Bone marrow (tissue), 2 donors: ENCODE results near the gene LOX.

ENCODE experiments used
- DNase-seq, 2 donors: peaks; one replicate each; lab custom pipeline; 2025; lab: John Stamatoyannopoulos, UW

The LOX gene, protein sequence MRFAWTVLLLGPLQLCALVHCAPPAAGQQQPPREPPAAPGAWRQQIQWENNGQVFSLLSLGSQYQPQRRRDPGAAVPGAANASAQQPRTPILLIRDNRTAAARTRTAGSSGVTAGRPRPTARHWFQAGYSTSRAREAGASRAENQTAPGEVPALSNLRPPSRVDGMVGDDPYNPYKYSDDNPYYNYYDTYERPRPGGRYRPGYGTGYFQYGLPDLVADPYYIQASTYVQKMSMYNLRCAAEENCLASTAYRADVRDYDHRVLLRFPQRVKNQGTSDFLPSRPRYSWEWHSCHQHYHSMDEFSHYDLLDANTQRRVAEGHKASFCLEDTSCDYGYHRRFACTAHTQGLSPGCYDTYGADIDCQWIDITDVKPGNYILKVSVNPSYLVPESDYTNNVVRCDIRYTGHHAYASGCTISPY

DNA sequence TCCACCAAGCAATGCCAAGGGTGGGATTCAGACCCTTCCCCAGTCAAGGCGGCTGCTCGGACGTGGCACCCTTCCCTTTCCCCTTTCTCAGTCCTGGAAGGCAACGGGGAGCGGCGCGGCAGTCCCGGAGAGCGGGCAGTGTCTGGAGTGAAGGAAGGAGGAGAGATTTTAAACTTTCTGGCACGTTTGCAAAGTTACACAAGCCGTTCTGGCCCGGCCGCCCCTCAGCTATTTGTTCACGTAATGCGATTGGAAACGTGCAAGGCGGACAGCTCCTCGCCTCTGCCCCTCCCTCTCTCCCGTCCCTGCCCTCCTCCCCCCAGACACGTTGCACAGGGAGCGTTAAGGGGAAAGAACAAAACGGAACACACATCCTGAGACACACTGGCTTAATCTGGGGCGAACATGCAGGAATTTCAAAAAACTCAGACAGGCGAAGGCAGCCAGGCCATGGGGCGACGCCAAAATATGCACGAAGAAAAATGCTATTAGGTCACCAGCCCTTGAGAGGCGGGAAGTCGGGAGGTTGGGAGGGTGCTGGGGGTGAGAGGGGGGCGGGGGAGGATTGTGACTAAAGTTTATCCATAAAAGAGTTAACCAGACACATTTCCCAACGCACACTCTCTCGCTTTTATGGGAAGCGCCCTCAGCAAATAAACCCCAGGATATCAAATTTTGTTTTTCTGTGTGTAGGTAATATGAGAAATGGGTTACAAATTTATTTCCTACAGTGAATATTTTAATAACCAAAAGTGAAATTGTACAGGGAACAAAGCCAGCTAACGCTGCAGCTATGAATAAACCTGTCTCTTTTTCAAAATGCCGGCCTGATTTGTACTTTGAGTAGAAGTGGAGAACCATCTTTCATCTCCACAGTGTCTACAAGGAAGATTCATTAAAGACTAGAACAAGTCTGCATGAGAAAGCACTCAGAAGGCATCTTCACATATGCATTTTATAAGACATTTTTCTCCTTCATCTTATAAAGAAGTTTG lies at the start of gene LOX:
Gene LOX (minus strand): TSS at position 144 of the 995 bp plus-strand sequence. CDS start 274 bp downstream, outside the sequence.
- no peak for DNase-seq

DNA sequence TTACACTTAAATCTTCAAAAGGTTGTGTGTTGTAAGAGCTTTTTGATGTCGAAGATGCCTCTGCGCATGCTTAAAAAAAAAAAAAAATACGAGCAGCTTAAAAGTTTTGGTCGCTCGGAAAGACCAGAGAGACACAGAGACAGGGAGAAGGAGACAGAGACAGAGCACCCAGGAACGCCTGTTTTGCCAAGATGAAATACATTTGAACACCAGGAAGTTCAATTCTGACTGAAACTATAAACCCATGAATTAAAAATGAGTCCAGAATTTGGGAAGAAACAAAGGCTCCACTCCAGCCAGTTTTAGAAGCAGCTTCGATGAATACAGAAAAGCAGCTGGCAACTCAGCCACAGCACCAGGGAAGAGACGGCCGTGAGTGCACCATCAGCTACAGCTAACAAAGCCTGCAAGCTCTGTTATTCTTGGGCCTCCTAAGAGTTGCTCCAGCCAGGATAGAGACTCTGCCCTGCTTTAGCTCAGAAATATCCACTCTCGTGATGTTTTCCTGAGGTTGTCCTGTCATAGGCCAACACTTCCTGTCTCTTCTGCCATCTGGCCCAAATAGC lies 48.8 kb upstream of the LOX start:
- no peak for DNase-seq

DNA sequence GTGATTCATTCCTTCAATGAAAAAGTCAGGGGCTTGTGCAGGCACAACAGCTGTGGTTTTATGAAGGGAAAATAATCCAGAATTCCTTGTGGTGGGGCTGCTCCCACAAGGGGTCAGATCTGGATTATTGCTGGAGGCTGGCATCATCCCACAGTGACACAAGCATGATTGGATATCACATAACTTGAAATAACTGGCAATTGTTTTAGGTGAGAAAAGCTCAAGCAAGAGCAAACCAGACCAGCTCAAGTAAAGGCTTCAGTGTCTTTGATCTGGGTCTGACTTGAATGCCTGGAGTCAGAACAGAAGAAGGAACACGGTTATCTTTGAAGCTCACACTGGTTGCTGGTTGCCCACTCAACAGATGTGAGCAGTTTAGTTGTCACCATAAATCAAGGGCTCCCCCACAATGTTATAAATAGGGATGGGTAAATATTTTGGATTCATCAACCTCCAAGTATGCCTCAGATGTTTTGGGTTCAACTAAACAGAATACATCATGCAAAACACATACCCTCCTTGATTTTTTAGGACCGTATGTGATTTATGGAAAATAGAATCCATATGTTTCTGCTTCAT lies 48.2 kb upstream of the LOX start:
- no peak for DNase-seq

DNA sequence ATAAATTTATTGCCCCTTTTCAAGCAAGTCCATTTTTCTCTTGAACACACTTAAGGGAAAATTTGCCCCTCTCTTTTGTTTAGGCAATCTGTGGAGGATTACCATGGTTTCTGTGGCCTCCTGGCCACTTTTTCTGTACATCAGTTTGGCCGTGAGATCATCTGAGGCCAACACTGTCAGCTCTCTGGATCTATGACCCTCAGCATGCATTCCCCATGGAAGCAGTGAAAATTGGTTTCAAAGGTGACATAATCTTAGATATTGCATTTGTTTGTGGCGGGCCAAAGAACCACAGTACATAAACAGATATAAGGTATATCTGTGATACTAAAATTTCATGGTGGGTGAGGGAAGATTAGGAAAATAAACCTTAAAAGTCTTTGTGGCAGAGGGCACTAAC lies 46.7 kb upstream of the LOX start:
- no peak for DNase-seq

DNA sequence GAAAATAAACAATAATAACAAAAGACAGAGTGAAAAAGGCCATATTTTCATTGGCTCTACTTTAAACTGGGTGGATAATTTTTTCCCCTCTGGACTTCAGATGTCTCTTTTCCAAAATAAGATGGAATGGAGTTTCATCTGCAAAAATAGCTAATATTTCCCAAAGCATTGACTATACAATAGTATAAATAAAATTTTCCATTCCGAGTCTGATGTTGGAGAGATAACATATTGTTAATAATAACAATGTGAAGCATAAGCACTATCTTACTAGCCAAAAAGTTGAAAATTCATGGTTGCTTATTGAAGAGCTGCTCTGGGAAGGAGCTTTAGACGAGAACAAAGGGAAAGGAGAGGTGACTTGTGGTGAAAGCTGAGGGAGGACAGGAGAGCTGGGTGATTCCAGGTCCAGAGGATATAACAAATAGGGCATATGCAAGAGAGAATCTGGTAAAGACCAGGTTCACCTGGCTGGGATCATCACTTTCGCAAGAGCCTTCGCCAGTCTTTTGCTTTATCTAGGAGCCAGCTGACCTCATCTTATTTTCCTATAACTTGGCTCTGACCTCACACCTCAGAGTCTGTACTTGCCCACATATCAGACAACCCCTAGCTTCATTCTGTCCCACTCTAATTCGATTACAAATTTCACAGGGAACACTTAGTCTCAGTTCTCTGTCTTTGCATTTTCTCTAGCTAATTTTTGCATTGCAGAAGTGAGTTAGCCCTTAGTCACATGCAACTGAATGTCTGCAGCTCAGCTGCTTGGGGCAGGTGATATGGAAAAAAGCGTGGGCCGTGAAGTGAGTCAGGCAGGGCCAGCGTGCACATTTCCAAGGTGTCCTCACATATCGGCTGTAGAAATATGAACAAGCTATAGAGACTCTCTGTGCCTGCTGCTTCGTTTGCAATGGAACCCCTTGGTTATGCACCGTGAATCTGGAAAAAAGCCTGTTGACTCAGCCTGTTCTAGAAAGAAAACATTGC lies 43.7 kb upstream of the LOX start:
- no peak for DNase-seq

DNA sequence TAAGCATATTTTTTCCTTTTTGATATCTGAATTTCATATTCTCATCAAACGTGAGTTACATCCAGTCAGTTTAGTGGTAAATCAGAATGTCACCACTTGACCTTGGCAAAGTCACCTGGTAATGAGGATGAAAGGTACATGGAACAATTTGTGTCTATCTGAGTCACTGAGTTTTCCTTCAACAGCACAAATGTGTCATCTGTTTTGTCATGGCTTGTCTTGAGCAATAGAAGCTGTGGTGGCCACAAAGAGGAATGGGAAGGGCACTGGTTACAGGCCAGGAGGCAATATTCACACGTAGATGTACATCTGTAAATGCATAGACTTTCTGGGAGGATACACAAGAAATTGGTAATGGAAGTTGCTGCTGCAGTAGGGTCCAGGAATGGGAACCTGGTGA lies 42.9 kb upstream of the LOX start:
- DNase-seq = no peak

DNA sequence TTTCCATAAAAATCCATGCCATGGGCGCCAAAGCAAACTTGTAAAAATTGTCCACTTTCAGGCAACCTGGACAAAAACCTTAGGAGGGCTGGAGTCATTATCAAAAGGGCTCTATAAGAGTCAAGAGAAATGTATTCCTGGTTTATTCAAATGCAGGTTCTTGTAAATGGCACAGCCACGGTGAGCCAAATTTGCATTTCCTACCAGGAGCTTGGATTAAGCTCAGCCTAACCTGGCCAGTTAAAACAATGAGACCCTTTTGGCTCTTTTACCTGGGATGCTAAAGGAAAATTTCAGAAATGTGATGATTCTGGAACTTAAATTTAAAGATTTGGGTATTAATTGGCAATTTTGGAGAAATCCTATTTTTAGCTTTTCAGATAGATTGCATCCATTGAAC lies 42.4 kb upstream of the LOX start:
- no peak for DNase-seq

DNA sequence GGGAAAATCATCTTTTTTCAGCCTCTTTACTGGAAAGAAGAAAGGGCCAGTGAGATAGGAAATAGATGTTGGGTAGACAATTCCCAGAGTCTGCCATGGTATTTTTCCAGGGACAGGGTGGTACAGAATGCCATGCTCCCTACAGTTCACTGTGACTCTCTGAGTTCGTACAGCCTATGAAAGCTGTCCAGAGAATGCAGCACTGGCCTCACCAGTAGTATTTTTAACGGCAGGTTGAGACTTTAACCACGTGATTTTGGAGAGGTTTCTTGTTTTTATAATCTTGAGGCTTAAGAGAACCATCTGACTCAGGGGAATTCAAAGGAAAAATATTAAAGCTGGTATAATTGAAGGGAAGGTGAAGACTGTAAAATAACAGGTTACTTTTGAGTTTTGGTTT lies 41.1 kb upstream of the LOX start:
- no peak for DNase-seq

DNA sequence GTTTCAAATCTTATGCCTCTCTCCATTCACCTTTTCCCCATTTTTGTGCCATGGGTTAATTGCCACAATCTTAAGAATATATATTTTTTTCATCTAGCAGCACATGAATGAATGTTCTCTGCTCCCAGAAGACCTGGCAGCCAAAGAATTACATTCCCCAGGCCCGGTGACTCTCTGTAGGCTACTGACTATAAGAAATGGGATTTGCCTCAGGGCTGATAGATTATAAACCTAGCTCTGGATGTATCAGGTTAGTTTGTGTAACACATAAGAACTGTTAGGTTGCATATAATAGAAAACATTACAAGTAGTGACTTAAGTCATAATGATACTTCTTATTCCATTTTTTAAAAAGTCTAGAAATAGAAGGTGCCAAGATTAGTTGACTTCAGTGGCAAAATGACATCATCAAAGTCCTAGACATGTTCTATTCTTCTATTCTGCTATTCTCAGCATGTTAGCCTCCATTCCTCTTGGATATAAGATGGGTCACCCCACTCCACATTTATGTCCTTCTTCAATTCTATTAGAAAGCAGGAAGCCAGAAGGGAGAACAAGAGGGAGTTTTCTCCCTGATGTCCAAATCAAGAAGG lies 40.4 kb upstream of the LOX start:
- DNase-seq = no peak

DNA sequence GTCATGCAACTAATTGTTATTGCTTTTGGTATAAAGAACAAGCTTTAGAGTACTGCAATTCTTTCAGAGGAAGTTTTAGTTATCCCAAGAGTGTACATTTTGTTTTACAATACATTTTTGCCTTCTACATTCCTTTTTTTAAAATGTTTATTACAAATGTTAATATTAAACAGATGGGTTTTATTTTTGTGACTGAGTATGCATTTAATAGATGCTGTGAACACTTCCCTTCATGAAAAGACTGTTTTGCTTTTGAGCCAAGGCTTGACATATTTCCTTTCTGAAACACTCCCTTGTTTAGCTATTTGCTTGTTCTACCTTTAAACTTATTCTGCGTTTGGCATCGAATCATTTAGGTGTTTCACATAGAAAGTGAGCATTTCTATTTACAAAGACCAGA lies 36.4 kb upstream of the LOX start:
- DNase-seq = no peak

DNA sequence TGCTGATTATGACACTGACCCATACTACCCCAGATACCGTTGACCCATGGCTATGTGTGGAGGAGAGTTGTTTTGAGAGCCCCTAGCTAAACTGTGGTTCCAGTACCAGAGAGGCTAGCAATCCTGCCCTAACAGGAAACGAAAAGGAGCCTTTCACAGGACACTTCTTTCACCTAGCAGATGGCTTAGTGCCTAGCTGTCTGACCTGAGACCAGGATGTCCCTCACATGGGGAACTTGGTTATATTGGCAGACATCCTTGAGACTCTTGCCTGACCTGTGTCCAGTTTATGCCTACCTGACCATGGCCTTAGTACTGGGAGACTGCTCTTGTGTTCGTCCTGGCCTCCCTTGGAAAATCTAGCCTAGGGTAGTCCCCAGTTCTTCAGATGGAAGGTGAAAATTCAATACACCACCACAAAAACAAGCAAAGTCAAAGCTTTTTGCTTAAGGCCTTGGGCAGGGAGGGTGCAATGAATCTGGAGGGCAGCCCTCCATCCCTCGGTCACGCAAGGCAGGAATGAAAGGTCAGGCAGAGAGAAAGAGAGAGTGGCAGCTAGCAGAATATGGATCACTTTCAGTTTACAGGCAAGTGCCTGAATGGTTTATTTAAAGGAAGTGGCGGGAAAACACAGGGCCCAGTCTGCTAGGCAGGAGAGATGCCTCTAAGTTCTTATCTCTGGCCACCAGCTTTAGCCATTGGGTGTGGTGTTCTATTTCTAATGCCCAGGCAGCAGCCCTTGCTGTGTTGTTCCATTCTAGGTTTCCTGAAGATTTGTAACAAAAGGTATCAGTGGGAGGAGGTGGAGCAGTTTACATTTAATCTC lies 34.9 kb upstream of the LOX start:
- no peak for DNase-seq

DNA sequence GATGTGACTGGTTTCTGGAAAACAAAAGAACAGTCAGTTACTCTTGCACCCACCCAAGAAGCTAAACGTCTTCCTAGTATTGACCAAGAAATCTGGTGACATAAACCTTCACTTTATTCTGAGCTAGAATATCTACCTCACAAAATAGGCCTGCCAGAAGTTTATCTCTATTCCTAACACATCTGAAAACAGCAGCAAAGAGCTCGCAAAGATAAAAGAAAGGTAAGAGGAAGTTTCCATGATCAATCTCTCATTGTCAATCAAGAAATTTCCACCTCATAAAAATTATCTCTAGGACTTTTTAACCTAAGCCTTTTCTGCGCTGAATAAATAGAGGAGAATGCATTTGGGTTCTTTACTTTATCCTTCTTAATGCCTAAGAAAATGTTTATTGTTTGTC lies 34.0 kb upstream of the LOX start:
- no peak for DNase-seq

DNA sequence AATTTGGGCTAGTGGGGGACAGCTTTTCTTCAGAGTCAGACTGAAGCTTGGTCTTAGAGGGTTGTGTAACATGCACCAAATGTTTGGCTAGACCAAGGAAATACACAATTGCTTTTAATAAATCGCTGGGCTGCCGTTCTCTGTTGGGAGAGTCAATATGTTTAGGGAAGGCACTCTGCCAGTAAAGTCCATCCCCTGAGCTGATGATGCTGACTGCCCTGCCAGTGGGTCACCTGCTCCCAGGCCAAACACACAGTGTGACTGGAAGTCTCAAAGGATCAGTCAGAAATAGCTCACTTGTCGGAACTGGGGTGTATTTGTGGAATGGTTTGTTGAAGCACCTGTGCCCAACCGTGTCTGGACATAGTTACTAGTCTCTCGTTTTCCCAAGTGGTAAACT lies 33.4 kb upstream of the LOX start:
- DNase-seq = no peak

DNA sequence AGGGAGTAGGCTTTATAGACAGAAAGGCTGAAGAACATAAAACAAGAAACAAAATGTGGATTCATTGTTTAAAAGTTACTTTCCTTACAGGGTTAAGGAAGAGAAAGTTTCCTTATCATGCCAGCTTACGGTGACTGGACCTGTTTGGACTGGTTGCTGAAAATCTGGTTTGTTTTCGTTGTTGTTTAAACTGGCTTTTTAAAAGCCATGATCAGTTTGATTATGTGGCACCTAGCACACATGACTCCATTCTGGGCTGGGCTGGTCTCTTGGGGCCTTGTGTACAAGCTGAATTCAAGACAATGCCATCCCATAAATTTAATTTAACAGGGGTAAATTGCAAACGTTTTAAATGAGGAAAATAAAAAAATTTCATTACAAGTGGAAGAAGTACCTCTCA lies 32.9 kb upstream of the LOX start:
- no peak for DNase-seq

DNA sequence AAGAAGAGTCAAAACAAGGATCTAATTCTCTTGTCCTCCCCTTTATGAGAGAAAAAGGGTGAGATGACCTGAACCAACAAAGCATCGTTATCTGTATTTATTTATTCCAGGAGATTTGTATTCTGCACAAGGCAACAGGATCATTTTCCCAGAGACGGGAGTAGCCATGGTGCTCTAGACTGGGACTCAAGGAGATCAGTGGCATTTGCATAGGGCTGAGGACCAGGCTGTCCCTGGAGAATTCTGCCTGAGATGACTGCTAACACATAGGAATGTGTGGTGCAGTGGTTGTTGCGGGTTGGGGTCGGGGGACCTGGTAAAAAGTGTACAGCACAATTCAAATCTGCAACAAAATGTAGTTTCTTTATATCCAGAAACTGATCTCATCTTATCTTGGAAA lies 29.0 kb upstream of the LOX start:
- no peak for DNase-seq

DNA sequence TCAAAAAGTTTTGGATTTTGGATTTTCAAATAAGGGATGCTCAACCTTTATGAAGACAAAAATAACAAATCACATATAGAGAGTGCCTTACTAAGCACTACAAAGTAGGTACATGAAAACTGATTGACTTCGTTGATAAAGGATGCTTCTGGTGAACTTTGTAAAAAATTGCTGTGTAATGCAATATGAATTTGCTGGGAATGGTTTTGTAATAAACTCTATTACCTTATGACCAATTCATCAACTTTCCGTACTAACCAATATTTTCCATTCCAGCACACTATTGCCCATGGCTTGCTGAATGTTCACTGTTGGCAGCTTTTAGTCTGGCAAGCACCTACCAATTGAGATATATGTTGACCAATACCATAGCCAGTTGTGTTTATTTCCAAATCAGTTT lies 27.9 kb upstream of the LOX start:
- no peak for DNase-seq

DNA sequence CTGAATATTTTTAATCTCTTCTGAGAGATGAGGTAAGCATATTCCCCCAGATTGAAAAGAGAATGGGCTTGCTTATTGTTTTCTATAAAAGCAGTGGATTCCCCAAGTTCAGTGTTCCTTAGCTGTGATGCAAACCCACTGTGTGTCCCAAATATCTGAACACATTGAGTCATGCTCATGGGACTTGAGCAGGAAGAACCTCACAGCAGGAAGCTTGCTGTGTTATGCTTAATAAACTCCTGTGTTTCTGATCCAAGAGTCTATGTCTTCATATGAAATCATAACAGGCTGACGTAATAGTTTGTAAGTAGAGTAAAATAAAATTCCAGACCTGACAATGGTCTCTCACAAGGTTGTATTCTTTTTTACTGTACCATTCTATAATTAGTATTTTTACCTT lies 24.8 kb upstream of the LOX start:
- no peak for DNase-seq

DNA sequence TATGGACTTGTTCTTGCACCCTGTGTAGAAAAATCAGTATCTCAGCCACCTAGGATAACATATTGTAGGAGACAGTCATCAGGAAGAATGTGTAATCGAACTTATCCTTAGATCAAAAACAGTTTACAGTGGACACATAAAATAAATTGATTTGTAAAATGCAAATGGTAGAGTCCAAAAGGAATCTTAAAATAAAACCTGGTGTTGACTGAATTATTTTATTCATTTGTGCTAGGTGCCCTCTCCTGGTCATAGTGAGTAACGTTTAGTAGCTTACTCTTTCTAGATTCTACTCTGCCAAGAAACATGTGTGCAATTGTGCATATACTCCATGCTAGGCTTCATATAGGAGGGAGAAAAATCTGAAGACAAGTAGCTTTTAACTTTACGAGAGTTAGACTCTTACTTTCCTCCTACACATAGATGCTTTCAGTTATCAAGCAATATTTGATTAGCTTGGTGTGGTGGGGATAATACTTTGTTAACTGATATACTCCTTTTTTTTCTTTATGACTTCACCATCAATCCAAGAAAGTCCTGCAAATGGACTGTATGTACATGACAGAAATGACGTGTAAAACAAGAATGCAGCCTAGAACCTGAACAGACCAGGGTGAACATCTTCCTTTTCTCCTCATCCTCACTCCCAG lies 23.7 kb upstream of the LOX start:
- DNase-seq = peak in 1 of 2 donors; percentile 8

DNA sequence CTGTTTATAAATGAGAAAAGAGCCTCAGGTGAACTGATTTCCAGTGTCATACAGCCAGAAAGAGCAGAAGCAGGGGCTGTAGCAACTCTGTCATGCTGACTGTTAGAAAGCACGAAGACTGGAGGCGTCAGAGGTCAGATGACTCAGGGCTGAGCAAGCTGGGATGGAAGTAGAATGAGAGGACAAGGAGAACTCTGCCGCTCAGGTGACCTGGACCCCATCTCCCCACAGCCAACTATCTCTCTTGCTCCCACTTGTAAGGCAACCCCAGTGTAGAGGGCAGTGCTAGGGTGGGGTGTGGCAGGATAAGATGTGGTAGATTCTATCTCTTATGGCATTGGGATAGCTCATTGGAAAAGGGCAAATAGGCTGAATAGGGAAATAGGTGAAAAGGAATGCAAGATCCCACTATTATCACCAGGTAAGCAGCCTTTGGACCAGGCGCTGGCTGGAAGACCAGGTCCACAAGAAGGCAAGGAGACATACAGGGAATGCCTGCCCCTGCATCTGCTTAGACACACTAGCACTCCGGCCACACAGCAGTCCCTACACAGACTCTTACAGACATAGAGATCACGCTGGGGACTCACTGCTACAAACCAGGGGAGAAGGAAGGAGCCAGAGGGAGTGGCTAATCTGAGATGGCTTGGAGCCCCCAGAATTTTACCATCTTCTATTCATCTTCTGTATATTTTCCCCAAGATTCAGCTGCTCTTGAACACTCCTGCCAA lies 21.2 kb upstream of the LOX start:
- no peak for DNase-seq
